Muscle of back (tissue), 11 donors: Measurements from ENCODE around the gene NREP. TPM values are rescaled to one million over a fixed set of nuclear protein-coding genes. Genes with fewer than 3 reads are reported as not detected.

Source experiments
- DNase-seq, 3 donors: peaks; one replicate each; pipeline versions ENCODE4 v3.0.0 to v3.0.0-alpha.2; 2013
- polyA plus RNA-seq, 10 donors: library from polyadenylated mRNA; unstranded; fragments of 120-200 nt; gene quantifications; one replicate each; pipeline ENCODE4 v1.2.1, GENCODE V29; 2013; ENCODE audit not compliant: insufficient read length in 10 of 10

Gene NREP
- polyA plus RNA-seq, 10 donors, result 330 to 377 (median 359) TPM

DNA sequence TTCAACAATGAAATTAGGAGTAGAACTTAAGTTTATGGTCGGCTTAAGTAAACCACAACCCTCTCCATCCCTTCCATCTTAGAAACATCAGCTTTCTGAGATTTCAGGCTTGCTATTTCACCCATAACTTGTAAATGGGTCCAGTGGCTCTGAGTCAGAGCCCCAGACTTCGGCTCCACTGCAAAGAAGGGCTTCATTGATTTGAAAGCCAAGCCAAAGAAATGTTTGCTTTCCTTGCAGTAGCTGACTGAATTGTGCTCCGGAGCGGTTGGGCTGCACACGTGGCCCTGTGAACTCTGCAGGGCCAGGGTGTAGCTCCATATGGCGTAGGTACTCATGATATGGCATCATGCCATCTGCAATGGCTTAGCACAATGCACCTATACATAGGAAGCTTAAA is 57.0 kb downstream of the NREP start:
- DNase-seq, result no peak

DNA sequence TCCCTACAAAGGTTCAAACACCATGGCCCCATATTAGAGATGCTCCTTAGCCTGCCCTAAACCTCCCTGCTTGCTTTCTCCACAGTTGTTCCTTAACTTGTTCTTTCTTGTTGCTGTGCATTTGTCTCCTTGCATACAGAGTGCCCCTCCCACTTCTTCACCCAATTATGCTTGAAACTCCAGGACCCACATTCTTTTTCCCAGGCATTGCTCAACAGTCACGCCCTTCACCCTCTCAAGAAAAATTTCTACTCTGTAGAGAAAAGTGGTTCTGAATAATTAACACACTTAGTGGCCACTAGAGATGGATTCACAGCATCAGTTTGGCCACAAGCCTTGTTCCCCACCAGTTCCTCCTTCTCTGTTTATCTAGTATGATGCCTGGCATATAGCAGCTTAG is 57.7 kb downstream of the NREP start:
- no peak for DNase-seq

DNA sequence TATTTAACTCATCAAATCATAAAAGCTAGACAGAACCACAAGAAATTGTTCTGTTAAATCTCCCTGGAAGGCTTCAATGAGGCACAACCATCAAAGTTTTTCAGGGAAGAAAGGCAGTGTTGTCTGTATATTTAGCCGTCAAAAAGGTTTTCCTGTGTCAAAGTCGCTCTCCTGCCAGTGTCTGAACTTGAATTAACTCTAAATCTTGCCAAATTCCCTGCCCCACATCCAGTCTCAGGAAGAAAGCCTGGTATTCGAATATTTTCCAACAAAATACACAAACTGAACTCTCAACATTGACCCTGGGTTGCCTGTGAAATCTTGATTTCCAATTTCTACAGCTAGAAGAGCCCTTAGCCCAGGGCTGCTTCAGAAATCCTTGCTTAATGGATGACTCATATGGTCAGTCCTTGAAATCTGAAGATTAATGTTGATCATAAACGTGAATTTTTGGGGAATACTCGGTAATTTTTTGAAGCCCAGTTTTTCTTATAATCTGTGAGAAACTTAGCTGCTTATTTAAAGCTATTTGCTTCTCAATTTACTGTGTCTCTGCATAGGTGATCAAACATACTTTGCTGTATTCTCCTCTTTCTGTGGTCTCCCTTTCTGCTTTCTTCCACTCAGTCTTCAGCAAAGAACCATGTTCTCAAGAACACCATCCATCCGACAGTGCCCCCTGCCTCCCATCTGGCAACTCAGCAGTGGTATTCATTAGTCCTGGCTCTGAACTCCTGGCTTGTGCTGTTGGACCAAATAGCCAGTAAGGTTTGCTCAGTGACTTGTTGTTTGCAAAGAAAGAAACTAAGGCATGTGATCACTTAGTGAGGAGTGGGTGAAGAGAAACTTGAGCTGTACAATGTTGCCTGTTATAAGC is 58.9 kb downstream of the NREP start:
- DNase-seq, result no peak

DNA sequence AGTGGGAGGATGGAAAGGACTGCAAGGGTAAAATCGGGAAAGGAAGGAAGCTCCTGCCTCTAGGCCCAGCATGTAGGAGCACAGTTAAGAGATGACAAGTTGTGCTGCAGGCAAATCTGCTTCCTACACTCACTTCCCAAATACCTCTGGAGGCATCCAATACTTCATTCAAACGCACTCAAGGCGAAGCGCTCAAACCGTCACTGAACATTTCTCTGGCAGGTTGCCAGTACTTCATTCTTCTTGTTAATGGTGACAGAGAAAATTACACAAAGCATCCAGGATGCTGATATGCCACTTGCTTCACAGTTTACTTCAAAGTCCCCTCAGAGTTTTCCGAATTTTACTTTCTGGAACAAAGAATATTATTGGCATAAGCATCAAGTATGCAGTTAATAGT is 59.8 kb downstream of the NREP start:
- peak in 1 of 3 donors; percentile 49 for DNase-seq

GRCh38 chr5:111695991-111696390 is 61.0 kb downstream of the NREP start:
- DNase-seq, result no peak

- no peak for DNase-seq
Observed at GRCh38 chr5:111694133-111694532, 62.9 kb downstream of the NREP start.

DNA sequence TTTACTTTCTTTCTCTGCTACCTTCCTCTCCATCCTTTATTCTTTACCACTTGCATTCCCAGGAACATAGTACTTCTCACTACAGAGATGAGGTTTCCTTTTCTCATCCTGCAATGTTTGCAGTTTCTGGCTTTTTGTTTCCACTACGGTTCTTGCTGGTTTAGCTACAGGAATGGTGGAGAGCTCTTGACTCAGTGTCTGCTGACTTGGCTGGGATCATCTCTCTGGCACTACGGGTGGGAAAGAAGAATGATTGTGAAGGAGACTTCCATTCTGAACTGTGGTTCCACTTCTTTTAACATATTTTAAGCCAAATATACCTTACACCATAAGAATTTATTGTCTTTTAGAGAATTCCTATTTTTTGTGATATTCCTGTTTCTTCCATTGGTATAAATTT is 65.1 kb downstream of the NREP start:
- peak in 1 of 3 donors; percentile 20 for DNase-seq

DNA sequence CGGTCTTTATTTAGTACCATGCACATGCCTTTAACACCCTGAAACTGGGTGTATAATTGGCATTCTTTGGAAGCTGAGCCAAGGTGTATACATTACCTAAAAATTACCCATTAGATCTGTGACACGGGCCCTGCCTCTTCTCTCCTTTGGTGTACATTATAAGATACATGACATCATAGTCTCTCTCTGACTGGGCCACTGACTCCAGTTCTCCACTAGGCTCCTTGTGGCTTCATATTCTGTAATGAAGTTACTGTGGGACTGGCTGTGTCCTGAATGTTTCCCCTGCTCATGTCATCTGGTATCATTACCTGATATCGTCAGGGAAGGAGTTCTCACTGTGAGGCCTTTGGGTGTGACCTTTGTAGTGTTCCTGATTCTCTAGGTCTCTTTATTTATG is 65.5 kb downstream of the NREP start:
- DNase-seq, result no peak

- DNase-seq, result peak in 1 of 3 donors; percentile 26
Observed at GRCh38 chr5:111689357-111689935, 67.5 kb downstream of the NREP start.

GRCh38 chr5:111685969-111686368 is 71.0 kb downstream of the NREP start:
- no peak for DNase-seq

GRCh38 chr5:111682641-111683040 is 74.4 kb downstream of the NREP start:
- peak in 1 of 3 donors; percentile 17 for DNase-seq

DNA sequence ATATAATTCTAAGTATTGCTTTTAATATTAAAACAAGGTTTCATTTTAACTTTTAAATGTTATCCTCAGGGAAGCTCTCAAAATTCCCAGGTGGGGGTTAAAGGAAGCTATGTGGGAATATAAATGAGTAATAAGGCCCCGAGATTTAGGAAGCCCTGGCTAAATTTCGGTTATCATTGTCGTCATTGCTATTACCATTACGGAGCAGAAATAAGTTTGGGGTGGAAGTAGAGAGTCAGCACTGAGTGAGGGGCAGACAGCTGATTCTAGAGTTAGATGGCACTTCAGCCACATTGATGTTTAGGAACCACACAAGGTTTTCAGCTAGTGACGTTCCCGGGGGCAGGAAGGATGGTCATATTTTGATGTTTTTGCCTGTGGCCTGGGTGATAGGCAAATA is 74.9 kb downstream of the NREP start:
- DNase-seq, result no peak

GRCh38 chr5:111681414-111682120 is 75.4 kb downstream of the NREP start:
- peak in 1 of 3 donors; percentile 70 for DNase-seq

- DNase-seq, result peak; percentile 86 to 94 (median 93)
Observed at GRCh38 chr5:111680737-111681413, 76.1 kb downstream of the NREP start.

- no peak for DNase-seq
Observed at GRCh38 chr5:111679611-111680010, 77.4 kb downstream of the NREP start.

Other genes starting within 250 kb of the NREP start
- 10 to 100 TPM in 5 of 10 donors, 1 to 10 TPM in 5; 5.2 to 11.8 (median 10.4) TPM for gene STARD4, start 244.7 kb downstream of the NREP start, polyA plus RNA-seq